GM12878 (cell line): ENCODE data around the gene SSBP2. TPM values are rescaled to one million over a fixed set of nuclear protein-coding genes. Genes with fewer than 3 reads are reported as not detected.

Source experiments
- BACH1 ChIP-seq: fragments of 450-650 bp; IDR thresholded peaks from 2 replicates; pipeline ENCODE4 v1.6.1; 2017; ENCODE audit warnings: mild to moderate bottlenecking, borderline replicate concordance
- CREM ChIP-seq: IDR thresholded peaks from 2 replicates; pipeline ENCODE4 v1.6.1; 2014; ENCODE audit warnings: antibody characterized with exemption, low read depth
- FOXK2 ChIP-seq: fragments of 450-650 bp; IDR thresholded peaks from 2 replicates; pipeline ENCODE4 v1.6.1; 2017; ENCODE audit warnings: mild to moderate bottlenecking, moderate library complexity
- GATAD2B ChIP-seq: fragments of 450-650 bp; conservative IDR thresholded peaks from 2 replicates; pipeline ENCODE4 v1.6.1; 2017; ENCODE audit warnings: low read depth, mild to moderate bottlenecking, moderate library complexity
- MEF2A ChIP-seq: IDR thresholded peaks from 2 replicates; pipeline ENCODE4 v1.6.1; 2011; ENCODE audit warnings: low read depth, mild to moderate bottlenecking, low read length, moderate library complexity; ENCODE audit not compliant: insufficient read depth
- SMAD5 ChIP-seq: IDR thresholded peaks from 2 replicates; pipeline ENCODE4 v1.6.1; 2016; ENCODE audit warnings: antibody characterized with exemption, low read depth
- ZNF274 ChIP-seq: IDR thresholded peaks from one replicate; pipeline ENCODE4 v1.8.0; 2011; ENCODE audit not compliant: insufficient read length, insufficient read depth
- polyA plus RNA-seq, 11 experiments: library from polyadenylated mRNA; depleted of rRNA in 4 of 11; unstranded in 6 of 11; stranded (reverse) in 5 of 11; fragments of >200 nt; fragmentation: Nextera tagmentation in 4 of 11; fragmentation: Illumina TruSeq in 1 of 11; extraction: Ambion mirVana in 4 of 11; extraction: Trizol in 1 of 11; gene quantifications; 1 replicate in 1 of 11; 2 replicates in 10 of 11; pipeline versions ENCODE4 v1.2.1 to v1.2.3, GENCODE V29; 2011 to 2016; ENCODE audit warnings: inconsistent platforms in 2 of 11, missing spikeins in 2 of 11, low read depth in 1 of 11
- total RNA-seq, 4 experiments: library from RNA; depleted of rRNA in 3 of 4; stranded (reverse); fragments of >200 nt in 3 of 4; fragmentation: Illumina TruSeq in 1 of 4; extraction: Trizol in 1 of 4; gene quantifications; 2 replicates each; pipeline versions ENCODE4 v1.2.1 to v1.2.3, GENCODE V29; 2013 to 2021
- TF ChIP-seq, protein P1 (sequence below): IDR thresholded peaks from 2 replicates; pipeline ENCODE4 v1.6.1; 2011; ENCODE audit warnings: low read depth, mild to moderate bottlenecking, low read length, moderate library complexity, borderline replicate concordance; ENCODE audit errors: extremely low read depth
- TF ChIP-seq, protein P2 (sequence below): fragments of 450-650 bp; IDR thresholded peaks from 2 replicates; pipeline ENCODE4 v1.6.1; 2014; ENCODE audit warnings: mild to moderate bottlenecking
- TF ChIP-seq, protein P3 (sequence below): fragments of 150-350 bp; IDR thresholded peaks from 2 replicates; pipeline ENCODE4 v1.6.1; 2016; ENCODE audit warnings: low read depth, low read length

The SSBP2 gene
- total and polyA plus RNA-seq, 10 of the 15 experiments (the other 5 are each of a cell fraction or from before 2014, with no cell fraction given), result 52.2 to 132 (median 110) TPM

DNA sequence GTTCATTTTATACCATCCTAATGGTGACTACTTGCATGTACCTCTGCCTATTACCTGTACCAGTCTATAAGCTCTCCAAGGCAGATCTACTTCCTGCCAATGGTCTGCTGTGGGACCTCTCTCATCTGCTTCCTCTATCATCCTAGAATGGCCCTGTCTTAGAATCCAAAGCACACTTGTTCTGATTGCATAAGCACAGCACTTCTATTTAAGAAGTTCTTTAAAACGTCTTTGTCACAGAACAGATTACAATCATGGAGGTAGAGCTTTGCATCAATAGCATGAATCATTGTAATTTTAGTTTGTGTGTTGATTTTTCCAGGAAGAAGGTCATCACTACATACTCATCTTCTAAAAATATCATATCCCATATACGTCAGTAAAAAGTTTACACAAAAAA lies 225.2 kb downstream of the SSBP2 start (continued):
- TF ChIP-seq ZNF274 (no peak), CREM (no peak), MEF2A (no peak), FOXK2 (no peak), SMAD5 (no peak), GATAD2B (no peak), BACH1 (no peak)
- TF ChIP-seq, protein P1, sequence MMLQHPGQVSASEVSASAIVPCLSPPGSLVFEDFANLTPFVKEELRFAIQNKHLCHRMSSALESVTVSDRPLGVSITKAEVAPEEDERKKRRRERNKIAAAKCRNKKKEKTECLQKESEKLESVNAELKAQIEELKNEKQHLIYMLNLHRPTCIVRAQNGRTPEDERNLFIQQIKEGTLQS, result no peak
- TF ChIP-seq, protein P2, sequence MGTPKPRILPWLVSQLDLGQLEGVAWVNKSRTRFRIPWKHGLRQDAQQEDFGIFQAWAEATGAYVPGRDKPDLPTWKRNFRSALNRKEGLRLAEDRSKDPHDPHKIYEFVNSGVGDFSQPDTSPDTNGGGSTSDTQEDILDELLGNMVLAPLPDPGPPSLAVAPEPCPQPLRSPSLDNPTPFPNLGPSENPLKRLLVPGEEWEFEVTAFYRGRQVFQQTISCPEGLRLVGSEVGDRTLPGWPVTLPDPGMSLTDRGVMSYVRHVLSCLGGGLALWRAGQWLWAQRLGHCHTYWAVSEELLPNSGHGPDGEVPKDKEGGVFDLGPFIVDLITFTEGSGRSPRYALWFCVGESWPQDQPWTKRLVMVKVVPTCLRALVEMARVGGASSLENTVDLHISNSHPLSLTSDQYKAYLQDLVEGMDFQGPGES, result no peak
- TF ChIP-seq, protein P3, sequence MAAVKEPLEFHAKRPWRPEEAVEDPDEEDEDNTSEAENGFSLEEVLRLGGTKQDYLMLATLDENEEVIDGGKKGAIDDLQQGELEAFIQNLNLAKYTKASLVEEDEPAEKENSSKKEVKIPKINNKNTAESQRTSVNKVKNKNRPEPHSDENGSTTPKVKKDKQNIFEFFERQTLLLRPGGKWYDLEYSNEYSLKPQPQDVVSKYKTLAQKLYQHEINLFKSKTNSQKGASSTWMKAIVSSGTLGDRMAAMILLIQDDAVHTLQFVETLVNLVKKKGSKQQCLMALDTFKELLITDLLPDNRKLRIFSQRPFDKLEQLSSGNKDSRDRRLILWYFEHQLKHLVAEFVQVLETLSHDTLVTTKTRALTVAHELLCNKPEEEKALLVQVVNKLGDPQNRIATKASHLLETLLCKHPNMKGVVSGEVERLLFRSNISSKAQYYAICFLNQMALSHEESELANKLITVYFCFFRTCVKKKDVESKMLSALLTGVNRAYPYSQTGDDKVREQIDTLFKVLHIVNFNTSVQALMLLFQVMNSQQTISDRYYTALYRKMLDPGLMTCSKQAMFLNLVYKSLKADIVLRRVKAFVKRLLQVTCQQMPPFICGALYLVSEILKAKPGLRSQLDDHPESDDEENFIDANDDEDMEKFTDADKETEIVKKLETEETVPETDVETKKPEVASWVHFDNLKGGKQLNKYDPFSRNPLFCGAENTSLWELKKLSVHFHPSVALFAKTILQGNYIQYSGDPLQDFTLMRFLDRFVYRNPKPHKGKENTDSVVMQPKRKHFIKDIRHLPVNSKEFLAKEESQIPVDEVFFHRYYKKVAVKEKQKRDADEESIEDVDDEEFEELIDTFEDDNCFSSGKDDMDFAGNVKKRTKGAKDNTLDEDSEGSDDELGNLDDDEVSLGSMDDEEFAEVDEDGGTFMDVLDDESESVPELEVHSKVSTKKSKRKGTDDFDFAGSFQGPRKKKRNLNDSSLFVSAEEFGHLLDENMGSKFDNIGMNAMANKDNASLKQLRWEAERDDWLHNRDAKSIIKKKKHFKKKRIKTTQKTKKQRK, result no peak
